Measurements from ENCODE around the gene ELOVL5.

Gene ELOVL5

GRCh38 chr6:53369876-53370515 lies 21.2 kb upstream of the ELOVL5 start:
- DNase-seq (ENCODE audit: low read depth) = no peak
- TF ChIP-seq CTCF (IDR thresholded peaks at IDR 0.05; ENCODE audit: insufficient read depth, low read depth, low read length, missing control alignments) = no peak
- H3K4me3 ChIP-seq (ENCODE audit: low read length) = no peak overlapping the region

- TF ChIP-seq CTCF (IDR thresholded peaks at IDR 0.05; ENCODE audit: insufficient read depth, low read depth, low read length, missing control alignments) = no peak
- H3K4me3 ChIP-seq (ENCODE audit: low read length) = no peak overlapping the region
- DNase-seq (ENCODE audit: low read depth) = no peak
These were observed 20.3 kb upstream of the ELOVL5 start for GRCh38 chr6:53369051-53369450.

- DNase-seq (ENCODE audit: low read depth) = no peak
- H3K4me3 ChIP-seq (ENCODE audit: low read length) = no peak overlapping the region
- no peak for TF ChIP-seq CTCF (IDR thresholded peaks at IDR 0.05; ENCODE audit: insufficient read depth, low read depth, low read length, missing control alignments)
These were observed 17.4 kb upstream of the ELOVL5 start for GRCh38 chr6:53366128-53366641.

- H3K4me3 ChIP-seq (ENCODE audit: low read length) = no peak overlapping the region
- no peak for TF ChIP-seq CTCF (IDR thresholded peaks at IDR 0.05; ENCODE audit: insufficient read depth, low read depth, low read length, missing control alignments)
- DNase-seq (ENCODE audit: low read depth) = no peak
These were observed 14.8 kb upstream of the ELOVL5 start for GRCh38 chr6:53363341-53364079.

- no peak overlapping the region for H3K4me3 ChIP-seq (ENCODE audit: low read length)
- peak; percentile 66 for DNase-seq (ENCODE audit: low read depth)
These were observed 12.8 kb upstream of the ELOVL5 start for GRCh38 chr6:53361549-53362031.

More at GRCh38 chr6:53361549-53362031, 12.8 kb upstream of the ELOVL5 start:
- TF ChIP-seq CTCF (IDR thresholded peaks at IDR 0.05; ENCODE audit: insufficient read depth, low read depth, low read length, missing control alignments) = no peak

Measured in epithelial cell of esophagus (primary cell).